Stimulated activated CD8-positive, alpha-beta memory T cell treated with anti-CD3 and anti-CD28 coated beads, Interleukin-4, amount 100 ng/mL, for 1 hour (primary cell): ENCODE data around the gene STK32C.

Experiments used
- DNase-seq, 2 donors: peaks; one replicate each; pipeline ENCODE4 v3.0.0-alpha.2; 2020; ENCODE audit warnings: low read depth in 2 of 2, low spot score in 1 of 2

STK32C gene

GRCh38 chr10:132158823-132159222 is 148.9 kb downstream of the STK32C start:
- DNase-seq: no peak

DNA sequence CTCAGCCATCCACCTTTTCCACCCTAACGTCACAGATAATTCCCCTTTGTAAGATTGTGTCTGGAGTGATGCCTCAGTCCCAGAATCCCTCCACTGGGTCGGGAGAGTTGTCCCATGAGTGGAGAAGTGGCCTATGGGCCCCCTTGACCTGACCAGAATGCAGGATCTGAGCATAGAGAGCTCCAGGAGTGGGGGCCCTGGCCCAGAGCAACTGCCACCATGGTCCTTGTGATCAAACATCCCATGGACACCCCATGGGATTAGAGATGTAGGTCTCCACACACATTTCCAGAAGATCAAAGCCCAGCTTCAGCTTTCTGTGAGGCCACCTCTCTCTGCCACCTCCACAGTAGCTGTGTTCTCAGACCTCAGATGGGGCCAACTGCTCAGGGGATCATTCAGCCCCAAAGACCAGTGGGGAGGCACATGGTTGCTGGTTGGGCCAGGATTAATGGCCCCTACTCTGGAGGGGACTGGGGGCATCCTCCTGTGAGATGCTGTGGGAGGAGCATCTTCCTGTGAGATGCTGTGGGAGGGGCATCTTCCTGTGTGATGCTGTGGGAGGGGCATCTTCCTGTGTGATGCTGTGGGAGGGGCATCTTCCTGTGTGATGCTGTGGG is 149.5 kb downstream of the STK32C start:
- no peak for DNase-seq
